ENCODE measurements around the gene ERF.

DNA sequence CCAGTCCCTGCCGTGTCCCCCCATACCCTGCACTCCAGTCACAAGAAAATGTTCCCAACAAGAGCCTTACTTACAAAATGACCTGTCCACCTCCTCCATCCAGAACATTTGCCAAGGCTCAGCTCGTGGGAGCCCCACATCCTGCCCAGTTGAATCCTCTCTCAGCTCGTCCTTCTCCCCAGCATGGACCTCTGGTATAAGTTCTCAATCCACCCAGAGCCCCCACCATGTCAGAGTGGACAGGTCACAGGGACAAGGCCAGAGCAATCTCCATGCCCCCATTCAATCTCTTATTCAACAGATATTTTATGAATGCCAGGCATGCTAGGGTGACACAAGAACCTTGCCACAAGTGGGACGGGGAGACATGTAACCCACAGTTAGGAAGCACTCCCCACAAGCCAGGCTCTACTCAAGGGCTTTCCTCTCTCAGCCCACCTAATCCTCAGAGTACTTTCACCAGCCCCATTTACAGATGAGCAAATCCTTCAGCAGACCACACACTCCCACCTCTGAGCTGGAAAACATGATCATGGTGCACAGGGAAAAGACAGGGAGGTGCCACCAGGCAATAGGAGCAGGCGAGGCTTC lies 52.5 kb downstream of the ERF start:
- TF ChIP-seq, protein P1, sequence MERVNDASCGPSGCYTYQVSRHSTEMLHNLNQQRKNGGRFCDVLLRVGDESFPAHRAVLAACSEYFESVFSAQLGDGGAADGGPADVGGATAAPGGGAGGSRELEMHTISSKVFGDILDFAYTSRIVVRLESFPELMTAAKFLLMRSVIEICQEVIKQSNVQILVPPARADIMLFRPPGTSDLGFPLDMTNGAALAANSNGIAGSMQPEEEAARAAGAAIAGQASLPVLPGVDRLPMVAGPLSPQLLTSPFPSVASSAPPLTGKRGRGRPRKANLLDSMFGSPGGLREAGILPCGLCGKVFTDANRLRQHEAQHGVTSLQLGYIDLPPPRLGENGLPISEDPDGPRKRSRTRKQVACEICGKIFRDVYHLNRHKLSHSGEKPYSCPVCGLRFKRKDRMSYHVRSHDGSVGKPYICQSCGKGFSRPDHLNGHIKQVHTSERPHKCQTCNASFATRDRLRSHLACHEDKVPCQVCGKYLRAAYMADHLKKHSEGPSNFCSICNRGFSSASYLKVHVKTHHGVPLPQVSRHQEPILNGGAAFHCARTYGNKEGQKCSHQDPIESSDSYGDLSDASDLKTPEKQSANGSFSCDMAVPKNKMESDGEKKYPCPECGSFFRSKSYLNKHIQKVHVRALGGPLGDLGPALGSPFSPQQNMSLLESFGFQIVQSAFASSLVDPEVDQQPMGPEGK (CRISPR knock-in tag; IDR thresholded peaks at IDR 0.05; ENCODE audit: borderline replicate concordance): no peak
- no peak for TF ChIP-seq RARB (CRISPR knock-in tag; IDR thresholded peaks at IDR 0.05)
- TF ChIP-seq TCF4 (CRISPR knock-in tag; IDR thresholded peaks at IDR 0.05; ENCODE audit: borderline replicate concordance): no peak
- TF ChIP-seq ZFP3 (CRISPR knock-in tag; IDR thresholded peaks at IDR 0.05): no peak
- no peak for TF ChIP-seq SNAI2 (CRISPR knock-in tag; IDR thresholded peaks at IDR 0.05)
- TF ChIP-seq, protein P2, sequence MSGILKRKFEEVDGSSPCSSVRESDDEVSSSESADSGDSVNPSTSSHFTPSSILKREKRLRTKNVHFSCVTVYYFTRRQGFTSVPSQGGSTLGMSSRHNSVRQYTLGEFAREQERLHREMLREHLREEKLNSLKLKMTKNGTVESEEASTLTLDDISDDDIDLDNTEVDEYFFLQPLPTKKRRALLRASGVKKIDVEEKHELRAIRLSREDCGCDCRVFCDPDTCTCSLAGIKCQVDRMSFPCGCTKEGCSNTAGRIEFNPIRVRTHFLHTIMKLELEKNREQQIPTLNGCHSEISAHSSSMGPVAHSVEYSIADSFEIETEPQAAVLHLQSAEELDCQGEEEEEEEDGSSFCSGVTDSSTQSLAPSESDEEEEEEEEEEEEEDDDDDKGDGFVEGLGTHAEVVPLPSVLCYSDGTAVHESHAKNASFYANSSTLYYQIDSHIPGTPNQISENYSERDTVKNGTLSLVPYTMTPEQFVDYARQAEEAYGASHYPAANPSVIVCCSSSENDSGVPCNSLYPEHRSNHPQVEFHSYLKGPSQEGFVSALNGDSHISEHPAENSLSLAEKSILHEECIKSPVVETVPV (CRISPR knock-in tag; IDR thresholded peaks at IDR 0.05): no peak
- TF ChIP-seq ARNTL (CRISPR knock-in tag; IDR thresholded peaks at IDR 0.05; ENCODE audit: borderline replicate concordance, low read depth): no peak
- no peak for TF ChIP-seq ISL1 (CRISPR knock-in tag; IDR thresholded peaks at IDR 0.05)
- no peak for TF ChIP-seq ZFP30 (CRISPR knock-in tag; IDR thresholded peaks at IDR 0.05)
- TF ChIP-seq BACH2 (CRISPR knock-in tag; IDR thresholded peaks at IDR 0.05; ENCODE audit: borderline replicate concordance): no peak

Data from SK-N-SH treated with all-trans-retinoic acid at 6 μM for 48 hours (cell line).